ENCODE data around the gene CCDC158.
"Not testable (repeated sequence)": the region's sequence is repeated elsewhere in the genome, so short reads cannot be mapped to it uniquely, and the experiment has no call there.

Gene CCDC158

GRCh38 chr4:76420762-76421581 lies at the start of gene CCDC158:
CCDC158 (minus strand) TSS chr4:76421141; CDS start chr4:76403207, 17,934 bp downstream.
- FAIRE-seq (no peak), DNase-seq (ENCODE audit: insufficient read length, low spot score) (no peak)

DNA sequence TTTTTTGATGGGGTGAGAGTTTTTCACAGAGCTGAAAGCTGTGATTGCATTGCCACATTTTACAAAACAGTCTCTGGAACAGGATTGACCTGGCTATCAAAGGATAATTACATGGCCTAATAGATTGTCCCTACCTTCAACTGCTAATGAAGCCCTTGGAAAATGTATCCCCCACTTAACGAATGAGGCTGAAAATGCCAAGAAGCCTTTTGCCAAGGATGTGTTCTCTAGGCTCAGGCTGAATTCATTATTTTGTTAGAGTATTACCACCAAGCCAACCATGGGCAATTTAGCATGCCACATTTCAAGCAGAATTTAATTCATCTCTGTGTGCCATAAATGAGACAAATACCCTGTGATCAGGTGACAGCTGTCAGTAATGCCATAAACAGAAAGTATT lies 49.6 kb upstream of the CCDC158 start:
- DNase-seq (ENCODE audit: insufficient read length, low spot score) (no peak), FAIRE-seq (no peak)

- no peak for DNase-seq (ENCODE audit: insufficient read length, low spot score)
- FAIRE-seq: peak; percentile 84
These were observed 49.1 kb upstream of the CCDC158 start for GRCh38 chr4:76470064-76470463.

DNA sequence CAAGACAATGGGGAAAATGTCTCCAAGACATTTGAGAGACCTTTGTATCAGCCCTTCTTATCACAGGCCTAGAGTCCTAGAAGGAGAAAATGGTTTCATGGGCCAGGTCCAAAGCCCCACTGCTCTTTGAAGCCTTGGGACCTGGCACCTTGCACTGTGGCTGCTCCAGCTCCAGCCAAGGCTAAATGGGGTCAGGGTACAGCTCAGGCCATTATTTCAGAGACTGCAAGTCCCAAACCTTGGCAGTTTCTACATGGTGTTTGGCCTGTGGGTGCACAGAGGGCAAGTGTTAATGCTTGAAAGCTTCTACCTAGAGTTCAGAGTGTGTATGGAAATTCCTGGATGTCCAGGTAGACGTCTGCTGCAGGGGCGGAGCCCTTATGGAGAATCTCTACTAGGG lies 42.6 kb upstream of the CCDC158 start:
- FAIRE-seq (no peak), DNase-seq (ENCODE audit: insufficient read length, low spot score) (no peak)

- DNase-seq (ENCODE audit: insufficient read length, low spot score) (no peak), FAIRE-seq (no peak)
These were observed 38.4 kb upstream of the CCDC158 start for GRCh38 chr4:76459291-76459723.

DNA sequence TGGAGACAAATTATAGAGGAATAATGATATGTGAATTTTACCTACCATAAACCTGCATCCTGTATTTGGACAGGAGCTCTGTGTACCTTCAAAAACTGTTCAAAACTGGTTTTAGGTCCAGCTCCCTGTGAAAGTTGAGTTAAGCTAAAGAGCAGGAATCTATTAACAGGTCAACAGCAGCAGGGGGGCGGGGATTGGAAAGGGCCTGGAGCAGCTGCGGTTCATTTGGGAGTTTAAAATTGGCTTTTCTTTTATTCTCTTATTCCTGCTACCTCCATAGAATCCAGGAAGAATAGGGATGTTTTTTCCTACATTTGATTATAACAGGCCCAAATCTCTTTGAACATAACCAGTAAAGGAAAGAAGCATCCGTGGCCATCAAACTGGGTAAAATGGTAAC lies 37.9 kb upstream of the CCDC158 start:
- FAIRE-seq: no peak

DNA sequence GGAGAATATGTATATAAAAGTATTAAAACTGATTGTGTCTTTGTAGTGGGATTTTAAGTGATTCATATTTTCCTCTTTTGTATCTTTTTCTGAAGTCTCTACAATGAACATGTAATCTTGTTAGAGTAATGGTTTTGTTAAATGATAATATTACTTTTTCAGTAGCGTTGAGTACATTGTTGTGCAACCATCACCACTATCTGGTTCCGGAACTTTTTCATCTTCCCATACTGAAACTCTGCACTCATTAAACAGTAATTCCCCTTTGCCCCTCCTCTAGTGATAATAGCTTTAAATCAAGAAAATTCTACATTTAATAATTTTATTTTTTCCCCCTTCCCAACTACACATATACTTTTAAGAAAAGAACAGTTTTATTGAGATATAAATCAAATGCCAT lies 37.4 kb upstream of the CCDC158 start:
- FAIRE-seq: no peak
- no peak for DNase-seq (ENCODE audit: insufficient read length, low spot score)

More for the DNA sequence above, 37.9 kb upstream of the CCDC158 start:
- DNase-seq (ENCODE audit: insufficient read length, low spot score): no peak

DNA sequence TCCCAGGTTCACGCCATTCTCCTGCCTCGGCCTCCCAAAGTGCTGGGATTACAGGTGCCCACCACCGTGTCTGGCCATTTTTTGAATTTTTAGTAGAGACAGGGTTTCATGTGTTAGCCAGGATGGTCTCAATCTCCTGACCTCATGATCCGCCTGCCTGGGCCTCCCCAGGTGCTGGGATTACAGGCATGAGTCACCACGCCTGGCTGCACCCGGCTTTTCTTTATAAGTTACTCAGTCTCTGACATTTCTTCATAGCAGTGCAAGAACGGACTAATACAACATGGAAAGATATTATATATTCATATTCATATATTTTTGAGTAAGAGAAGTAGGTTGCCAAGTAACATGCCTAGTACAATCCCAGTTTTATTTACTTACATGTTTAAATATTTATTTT lies 36.9 kb upstream of the CCDC158 start:
- no peak for DNase-seq (ENCODE audit: insufficient read length, low spot score)

GRCh38 chr4:76454073-76454472 lies 33.1 kb upstream of the CCDC158 start:
- FAIRE-seq; DNase-seq (ENCODE audit: insufficient read length, low spot score): not testable (repeated sequence)

More for the DNA sequence above, 36.9 kb upstream of the CCDC158 start:
- FAIRE-seq: no peak

- no peak for FAIRE-seq
- DNase-seq (ENCODE audit: insufficient read length, low spot score): no peak
These were observed 32.3 kb upstream of the CCDC158 start for GRCh38 chr4:76453232-76453631.

DNA sequence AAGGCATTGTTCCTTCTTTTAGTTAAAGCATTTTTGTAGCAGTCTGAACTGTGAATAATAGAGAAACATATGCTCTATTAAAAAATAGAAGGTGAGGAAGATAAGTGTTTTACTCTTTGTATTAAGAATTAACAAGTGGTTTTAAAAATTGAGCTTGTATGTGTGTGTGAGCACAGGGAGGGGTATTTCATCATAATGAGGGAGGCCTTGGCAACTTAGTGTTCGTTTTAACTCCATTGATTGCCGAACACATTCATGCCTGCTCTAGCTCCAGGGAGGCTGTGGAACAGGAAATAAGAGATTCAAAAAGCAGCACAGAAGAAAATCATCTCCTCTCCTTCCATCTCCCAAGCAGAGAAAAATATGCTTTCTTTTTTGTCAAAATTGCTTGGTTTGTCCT lies 28.9 kb upstream of the CCDC158 start:
- FAIRE-seq: no peak
- DNase-seq (ENCODE audit: insufficient read length, low spot score): no peak

GRCh38 chr4:76449362-76449767 lies 28.4 kb upstream of the CCDC158 start:
- FAIRE-seq (peak; percentile 47), DNase-seq (ENCODE audit: insufficient read length, low spot score) (no peak)

GRCh38 chr4:76448211-76448610 lies 27.3 kb upstream of the CCDC158 start:
- FAIRE-seq (no peak), DNase-seq (ENCODE audit: insufficient read length, low spot score) (no peak)

DNA sequence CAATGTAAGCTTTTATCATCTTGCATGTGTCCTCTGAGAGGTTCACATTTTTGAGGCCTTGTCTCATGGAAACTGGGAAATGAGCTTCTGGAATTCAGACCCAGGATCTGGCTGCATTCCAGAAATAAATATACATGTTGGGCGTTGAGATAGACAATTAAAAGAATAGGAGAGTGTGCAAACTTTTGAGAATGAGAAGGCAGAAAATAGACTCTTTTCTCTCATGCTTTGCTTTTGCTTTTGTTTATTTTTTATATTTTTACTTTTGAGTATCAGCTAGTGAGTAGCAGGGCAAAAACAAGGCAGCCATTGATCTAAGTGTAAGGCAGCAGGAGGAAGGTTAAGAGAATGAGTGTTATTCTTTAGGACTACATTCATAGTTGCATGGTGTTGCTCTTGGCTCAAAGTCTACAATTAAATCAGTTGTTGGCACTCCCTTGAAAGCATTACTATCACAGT lies 26.5 kb upstream of the CCDC158 start:
- FAIRE-seq: peak; percentile 84
- DNase-seq (ENCODE audit: insufficient read length, low spot score): no peak

DNA sequence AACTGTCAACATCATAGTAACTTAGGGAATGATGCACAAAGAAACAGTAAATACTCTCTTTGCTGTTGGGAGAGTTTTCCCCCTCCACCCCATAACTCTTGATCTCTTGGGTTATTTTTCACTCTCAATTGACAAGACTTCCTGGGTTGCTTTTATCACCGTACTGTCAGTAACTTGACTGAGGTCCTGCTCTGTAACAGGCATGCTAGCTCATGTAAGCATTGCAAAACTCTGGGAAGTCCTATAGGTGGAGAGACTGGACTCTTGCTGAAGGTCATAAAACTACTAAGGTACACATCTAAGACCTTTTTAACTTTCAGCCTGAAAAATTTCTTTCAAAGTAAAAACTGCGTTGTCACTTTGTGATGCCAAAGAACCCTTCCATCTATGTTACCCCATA lies 25.0 kb upstream of the CCDC158 start:
- DNase-seq (ENCODE audit: insufficient read length, low spot score) (no peak), FAIRE-seq (no peak)

DNA sequence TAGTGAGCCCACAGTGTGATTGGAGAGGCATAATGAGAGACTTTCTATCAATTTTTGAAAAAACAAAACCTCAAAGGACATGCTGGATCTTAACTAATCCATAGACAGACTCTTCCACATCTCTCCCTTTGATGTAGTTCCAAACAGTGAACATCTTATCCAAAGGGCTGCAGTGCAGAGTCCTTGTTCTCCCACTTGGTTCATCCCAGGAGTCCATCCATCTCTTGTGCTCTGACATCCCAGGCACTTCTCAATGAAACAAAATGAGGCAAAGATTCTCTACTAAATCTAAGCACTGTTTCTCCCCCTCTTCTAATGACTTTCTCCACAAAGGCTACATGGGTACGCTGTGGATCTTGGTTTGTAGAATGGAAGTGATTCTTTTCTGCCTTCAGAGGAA lies 22.4 kb upstream of the CCDC158 start:
- DNase-seq (ENCODE audit: insufficient read length, low spot score): no peak

GRCh38 chr4:76442807-76443206 lies 21.9 kb upstream of the CCDC158 start:
- DNase-seq (ENCODE audit: insufficient read length, low spot score): no peak
- no peak for FAIRE-seq

More for the DNA sequence above, 22.4 kb upstream of the CCDC158 start:
- no peak for FAIRE-seq

DNA sequence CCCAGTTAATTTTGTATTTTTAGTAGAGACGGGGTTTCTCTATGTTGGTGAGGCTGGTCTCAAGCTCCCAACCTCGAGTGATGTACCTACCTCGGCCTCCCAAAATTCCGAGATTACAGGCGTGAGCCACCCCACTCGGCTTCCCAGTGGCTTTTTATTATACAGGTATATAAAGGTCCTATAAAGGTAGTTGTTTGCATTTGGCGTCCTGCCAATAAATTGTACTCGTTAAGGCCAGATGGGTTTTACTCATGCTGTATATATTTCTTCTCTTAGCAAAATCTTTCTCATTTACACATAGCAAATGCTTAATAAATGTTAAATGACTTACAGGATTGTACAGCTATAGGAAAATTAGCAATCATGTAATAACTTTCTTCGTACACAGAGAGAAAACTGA lies 20.9 kb upstream of the CCDC158 start:
- FAIRE-seq (no peak), DNase-seq (ENCODE audit: insufficient read length, low spot score) (no peak)

GRCh38 chr4:76439491-76439890 lies 18.6 kb upstream of the CCDC158 start:
- FAIRE-seq (no peak), DNase-seq (ENCODE audit: insufficient read length, low spot score) (no peak)

GRCh38 chr4:76435528-76436319 lies 14.8 kb upstream of the CCDC158 start:
- peak; percentile 11 for FAIRE-seq

GRCh38 chr4:76434901-76435527 lies 14.1 kb upstream of the CCDC158 start, which contains the start of gene SHROOM3:
SHROOM3 (plus strand) TSS chr4:76435229; CDS start chr4:76436053, 824 bp downstream.
- FAIRE-seq: no peak
- DNase-seq (ENCODE audit: insufficient read length, low spot score): no peak

More at GRCh38 chr4:76435528-76436319, 14.8 kb upstream of the CCDC158 start:
- DNase-seq (ENCODE audit: insufficient read length, low spot score): no peak
